Omental fat pad (tissue), 4 donors: ENCODE results near the gene HYAL1. TPM values are rescaled to one million over a fixed set of nuclear protein-coding genes. Genes with fewer than 3 reads are reported as not detected.
A peak's percentile ranks its signal among the peaks of the same experiment; 100 is the strongest.

Source experiments
- ATAC-seq: fragments of 150-250 bp; one replicate; pipeline ENCODE4 v1.9.1; 2016; ENCODE audit warnings: mild to moderate bottlenecking, moderate library complexity; ENCODE audit not compliant: low FRiP score
- DNase-seq: peaks from one replicate; pipeline ENCODE4 v3.0.0-alpha.2; 2019; ENCODE audit warnings: low spot score
- CTCF ChIP-seq, 3 donors: fragments of 450-650 bp; IDR thresholded peaks; one replicate each; pipeline ENCODE4 v1.5.1; 2016 to 2017; ENCODE audit warnings: antibody characterized with exemption in 3 of 3, mild to moderate bottlenecking in 3 of 3, moderate library complexity in 2 of 3
- total RNA-seq, 4 donors: library from RNA; depleted of rRNA; stranded (reverse); fragments of >200 nt; gene quantifications; one replicate each; pipeline ENCODE4 v1.1.0, GENCODE V29; 2016

The HYAL1 gene
- total RNA-seq, 4 donors from 2014 or later, result 6.8 to 32.3 (median 14.6) TPM

GRCh38 chr3:50302095-50303012 is 1.0 kb downstream of the HYAL1 start:
- no peak for DNase-seq
- no peak for ATAC-seq
- TF ChIP-seq CTCF (IDR thresholded peaks at IDR 0.05), result no peak

- no peak for ATAC-seq
- TF ChIP-seq CTCF (IDR thresholded peaks at IDR 0.05), result no peak
Measured at GRCh38 chr3:50300681-50301254, 2.6 kb downstream of the HYAL1 start.

GRCh38 chr3:50299929-50300680 is 3.3 kb downstream of the HYAL1 start:
- no peak for TF ChIP-seq CTCF (IDR thresholded peaks at IDR 0.05)
- peak; percentile 1 for ATAC-seq
- no peak for DNase-seq

More at GRCh38 chr3:50300681-50301254, 2.6 kb downstream of the HYAL1 start:
- DNase-seq, result no peak

- no peak for TF ChIP-seq CTCF (IDR thresholded peaks at IDR 0.05)
- ATAC-seq, result no peak
Measured at GRCh38 chr3:50299638-50299928, 3.8 kb downstream of the HYAL1 start.

GRCh38 chr3:50298836-50299637 is 4.3 kb downstream of the HYAL1 start, which contains the start of the genes HYAL3 and NAA80:
HYAL3 (minus strand) TSS chr3:50299405; CDS start chr3:50295602, 3,803 bp downstream.
NAA80 (minus strand) TSS chr3:50299405; CDS start chr3:50297463, 1,942 bp downstream.
- peak; percentile 96 for DNase-seq
- TF ChIP-seq CTCF (IDR thresholded peaks at IDR 0.05), result no peak
- peak; percentile 92 for ATAC-seq

More at GRCh38 chr3:50299638-50299928, 3.8 kb downstream of the HYAL1 start:
- DNase-seq, result no peak
